IPS-20b (cell line): ENCODE results near the gene GRM7.

Experiments
- H3K27ac ChIP-seq: one replicate; pipeline ENCODE4 v1.5.1; 2013; ENCODE audit warnings: low read length
- H3K27me3 ChIP-seq: 2 replicates; pipeline ENCODE4 v1.6.1; 2013; ENCODE audit warnings: mild to moderate bottlenecking, low read length, inconsistent platforms; ENCODE audit not compliant: insufficient read depth
- H3K36me3 ChIP-seq: 2 replicates; pipeline ENCODE4 v1.6.1; 2013; ENCODE audit warnings: low read depth, mild to moderate bottlenecking, inconsistent platforms, low read length, moderate library complexity; ENCODE audit not compliant: insufficient read depth
- H3K4me1 ChIP-seq: 2 replicates; pipeline ENCODE4 v1.6.1; 2013; ENCODE audit warnings: mild to moderate bottlenecking, control low read depth, inconsistent platforms, low read length, moderate library complexity; ENCODE audit not compliant: insufficient read depth
- H3K4me3 ChIP-seq: 2 replicates; pipeline ENCODE4 v1.5.1; 2013; ENCODE audit warnings: mild to moderate bottlenecking, low read length, inconsistent platforms
- H3K9ac ChIP-seq: 2 replicates; pipeline ENCODE4 v1.6.1; 2013; ENCODE audit warnings: low read depth, mild to moderate bottlenecking, inconsistent platforms, low read length, moderate library complexity
- H3K9me3 ChIP-seq: 2 replicates; pipeline ENCODE4 v1.6.1; 2013; ENCODE audit warnings: mild to moderate bottlenecking, low read depth, low read length, inconsistent platforms; ENCODE audit not compliant: insufficient read depth

GRM7 gene

DNA sequence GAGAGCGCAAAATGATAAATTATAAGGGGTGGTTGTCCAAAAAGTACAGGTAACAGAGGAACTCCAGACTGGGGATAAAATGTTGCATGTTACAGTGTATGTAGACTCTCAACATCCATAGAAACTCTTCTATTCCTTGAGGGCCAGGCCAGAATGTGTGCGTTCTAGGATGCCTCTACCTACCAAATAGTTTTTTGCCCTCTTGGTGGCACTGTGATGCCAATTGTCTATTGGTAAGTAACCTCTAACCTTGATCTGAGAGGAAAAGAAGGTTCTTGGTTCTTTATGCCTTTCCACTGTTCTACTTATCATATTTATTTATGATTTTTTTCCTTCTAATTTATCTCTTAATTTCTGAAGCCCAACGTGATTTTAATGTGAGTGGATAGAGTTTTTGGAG, 424.6 kb downstream of the GRM7 start:
- no peak overlapping the region for H3K9ac ChIP-seq
- H3K4me1 ChIP-seq, result no peaks in the 10 kb centered on the region
- no peak overlapping the region for H3K4me3 ChIP-seq
- H3K36me3 ChIP-seq, result no peaks in the 10 kb centered on the region
- H3K27me3 ChIP-seq, result no peaks in the 10 kb centered on the region
- no peak overlapping the region for H3K27ac ChIP-seq
- H3K9me3 ChIP-seq, result no peaks in the 10 kb centered on the region

DNA sequence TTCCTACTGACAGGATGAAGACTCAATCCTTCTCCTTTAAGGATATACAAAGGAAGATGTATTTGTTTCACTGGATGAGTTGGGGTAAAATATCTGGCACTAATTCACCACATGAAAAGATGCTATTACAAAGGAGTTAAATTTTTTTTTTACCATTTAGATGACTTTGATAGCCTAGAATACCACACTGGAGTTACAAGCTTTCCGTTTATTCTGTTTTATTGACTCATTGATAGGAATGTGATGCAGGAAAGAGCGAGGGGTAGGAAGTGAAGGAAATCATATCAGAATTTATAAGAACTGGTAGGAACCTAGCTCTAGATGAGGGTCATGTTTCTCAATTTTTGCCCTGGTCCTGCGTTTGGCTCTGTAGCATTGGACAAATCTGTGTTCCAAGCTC, 427.2 kb downstream of the GRM7 start:
- Histone ChIP-seq H3K36me3 (no peaks in the 10 kb centered on the region), H3K9ac (no peak overlapping the region), H3K27me3 (no peaks in the 10 kb centered on the region), H3K4me1 (no peaks in the 10 kb centered on the region), H3K9me3 (no peaks in the 10 kb centered on the region), H3K4me3 (no peak overlapping the region), H3K27ac (no peak overlapping the region)

DNA sequence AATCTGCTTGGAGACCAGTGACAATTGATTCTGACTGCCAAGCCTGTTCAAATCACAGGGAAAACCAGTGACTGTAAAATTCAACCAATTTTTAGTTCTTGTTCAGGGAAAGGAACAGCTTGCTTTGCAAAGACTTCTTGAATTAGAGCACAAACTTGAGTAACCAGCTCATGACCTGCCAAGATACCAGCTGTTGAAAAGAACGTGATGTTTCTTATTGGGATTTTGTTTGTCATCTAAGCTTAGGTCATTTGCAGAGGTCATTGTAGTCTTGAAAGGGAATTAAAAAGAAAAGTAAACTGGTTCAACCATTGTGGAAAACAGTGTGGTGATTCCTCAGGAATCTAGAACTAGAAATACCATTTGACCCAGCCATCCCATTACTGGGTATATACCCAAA, 428.2 kb downstream of the GRM7 start:
- H3K36me3 ChIP-seq, result no peaks in the 10 kb centered on the region
- no peaks in the 10 kb centered on the region for H3K9me3 ChIP-seq
- no peak overlapping the region for H3K9ac ChIP-seq
- no peaks in the 10 kb centered on the region for H3K27me3 ChIP-seq
- no peaks in the 10 kb centered on the region for H3K4me1 ChIP-seq
- no peak overlapping the region for H3K27ac ChIP-seq
- H3K4me3 ChIP-seq, result no peak overlapping the region

DNA sequence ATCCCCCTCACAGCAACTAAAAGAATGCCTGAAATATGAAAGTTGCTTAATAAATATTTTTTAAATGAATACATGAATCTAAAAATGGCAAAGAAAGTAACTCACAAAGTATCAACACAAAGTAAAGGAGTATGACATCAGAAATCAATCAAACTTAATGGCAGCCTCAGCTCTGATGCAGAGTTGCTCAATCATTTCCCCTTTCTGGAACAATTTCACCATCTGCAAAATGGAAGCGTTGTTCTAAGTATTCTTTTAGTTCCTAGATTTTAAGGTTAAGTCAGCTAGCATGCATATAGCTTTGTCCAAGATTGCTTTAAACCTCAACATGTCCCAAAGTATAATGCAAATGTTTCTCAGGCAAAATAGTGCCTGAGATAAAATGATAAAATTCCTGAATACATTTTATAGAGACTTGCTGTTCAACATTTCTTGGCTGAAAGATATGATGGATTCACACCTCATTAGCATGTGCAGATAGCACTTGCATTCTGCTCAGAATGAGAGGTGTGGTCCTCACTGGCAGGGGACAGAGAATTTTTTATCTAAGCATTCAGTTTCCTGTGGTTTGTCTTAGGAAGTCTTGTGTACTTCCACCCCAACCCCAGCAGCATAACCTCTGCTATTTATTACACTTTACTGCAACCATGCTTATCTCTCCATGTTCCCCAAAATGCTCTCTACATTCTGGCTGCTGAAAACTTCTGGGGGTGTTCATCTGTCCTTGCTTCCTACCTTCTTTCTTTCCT, 429.3 kb downstream of the GRM7 start:
- Histone ChIP-seq H3K9ac (no peak overlapping the region), H3K4me3 (no peak overlapping the region), H3K27ac (no peak overlapping the region), H3K4me1 (no peaks in the 10 kb centered on the region), H3K36me3 (no peaks in the 10 kb centered on the region), H3K27me3 (no peaks in the 10 kb centered on the region), H3K9me3 (no peaks in the 10 kb centered on the region)

DNA sequence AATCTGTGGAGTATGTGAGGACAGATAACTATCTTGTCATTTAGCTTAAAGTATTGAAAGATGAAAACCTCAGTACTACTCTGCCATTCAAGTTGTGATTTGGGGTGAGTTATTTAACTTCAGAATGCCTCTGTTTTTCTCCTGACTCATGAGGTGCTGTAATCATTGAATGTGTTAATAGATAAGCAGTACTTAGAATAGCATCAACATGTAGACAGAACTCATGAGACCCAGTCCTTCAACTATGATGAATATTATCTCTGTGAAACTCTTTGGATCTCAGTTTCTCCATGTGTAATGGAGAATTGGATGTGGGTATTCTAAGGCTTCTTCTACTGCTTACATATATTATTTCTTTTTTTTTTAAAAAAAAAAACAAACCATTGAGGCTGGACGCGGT, 431.4 kb downstream of the GRM7 start:
- no peak overlapping the region for H3K4me3 ChIP-seq
- H3K9me3 ChIP-seq, result no peaks in the 10 kb centered on the region
- no peak overlapping the region for H3K9ac ChIP-seq
- no peaks in the 10 kb centered on the region for H3K27me3 ChIP-seq
- no peaks in the 10 kb centered on the region for H3K4me1 ChIP-seq
- H3K36me3 ChIP-seq, result no peaks in the 10 kb centered on the region
- no peak overlapping the region for H3K27ac ChIP-seq

DNA sequence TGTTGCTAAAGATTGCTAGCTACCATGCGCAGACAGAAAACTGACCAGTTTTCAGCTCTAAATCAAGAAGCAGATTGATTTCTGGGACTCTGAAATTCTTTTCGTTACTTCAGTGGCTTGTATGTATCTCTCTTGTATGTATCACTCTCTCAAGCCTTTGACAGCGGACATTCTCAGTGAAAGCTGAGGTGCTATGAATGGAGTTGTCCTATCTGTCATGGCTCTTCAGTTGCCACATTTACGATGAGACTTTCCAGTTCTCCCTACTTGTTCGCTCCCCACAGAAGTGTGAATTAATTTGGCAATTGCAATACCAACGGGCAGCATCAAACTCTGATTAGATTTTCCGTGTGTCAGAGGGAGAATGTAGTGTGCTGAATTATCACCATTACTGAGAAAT, 432.4 kb downstream of the GRM7 start:
- H3K4me3 ChIP-seq, result no peak overlapping the region
- H3K27ac ChIP-seq, result no peak overlapping the region
- no peaks in the 10 kb centered on the region for H3K9me3 ChIP-seq

DNA sequence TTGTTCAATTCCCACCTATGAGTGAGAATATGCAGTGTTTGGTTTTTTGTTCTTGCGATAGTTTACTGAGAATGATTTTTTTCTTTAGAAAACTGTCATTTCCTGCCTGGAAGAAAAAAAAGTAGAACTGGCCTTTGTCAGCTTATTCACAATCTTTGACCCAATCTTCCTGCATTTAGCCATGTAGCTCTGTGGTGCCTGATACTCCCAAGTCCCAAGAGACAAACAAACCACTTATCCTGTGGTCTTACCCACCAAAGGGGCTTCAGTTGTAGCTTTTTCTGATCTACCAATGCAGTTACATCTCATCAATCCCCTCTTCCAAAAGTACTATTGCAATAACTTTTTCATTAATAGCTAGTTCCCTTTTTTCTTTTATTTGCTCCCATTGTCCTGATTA, 444.6 kb downstream of the GRM7 start:
- no peak overlapping the region for H3K27ac ChIP-seq
- H3K9me3 ChIP-seq, result no peaks in the 10 kb centered on the region
- peaks cover 3% of the 10 kb centered on the region; the same call in 1 of the 2 replicates for H3K4me1 ChIP-seq
- no peaks in the 10 kb centered on the region for H3K36me3 ChIP-seq
- H3K4me3 ChIP-seq, result no peak overlapping the region
- no peak overlapping the region for H3K9ac ChIP-seq
- no peaks in the 10 kb centered on the region for H3K27me3 ChIP-seq

More for the DNA sequence above, 432.4 kb downstream of the GRM7 start:
- no peaks in the 10 kb centered on the region for H3K4me1 ChIP-seq
- H3K9ac ChIP-seq, result no peak overlapping the region
- no peaks in the 10 kb centered on the region for H3K27me3 ChIP-seq
- H3K36me3 ChIP-seq, result no peaks in the 10 kb centered on the region

DNA sequence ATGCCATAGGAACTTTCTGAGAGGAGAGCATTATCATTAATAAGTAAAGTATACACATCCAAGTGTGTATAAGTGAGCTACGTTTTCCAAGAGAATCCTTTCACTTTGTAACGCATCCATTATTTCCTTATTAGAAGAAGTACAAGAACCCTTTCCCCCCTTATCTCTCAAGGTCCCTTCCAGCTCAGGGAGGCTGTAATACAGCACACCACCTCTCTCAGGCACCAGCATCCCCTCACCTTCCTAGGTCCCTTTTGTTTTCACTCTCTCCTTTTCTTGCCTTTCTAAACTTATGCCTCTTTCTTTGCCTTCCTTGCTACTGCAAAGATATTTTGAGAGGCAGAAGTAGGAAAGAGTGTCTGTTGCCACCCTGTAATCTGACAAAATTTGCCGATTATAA, 446.0 kb downstream of the GRM7 start:
- H3K9ac ChIP-seq, result no peak overlapping the region
- H3K4me3 ChIP-seq, result no peak overlapping the region
- H3K36me3 ChIP-seq, result no peaks in the 10 kb centered on the region
- H3K27ac ChIP-seq, result no peak overlapping the region
- peaks cover 3% of the 10 kb centered on the region; the same call in 1 of the 2 replicates for H3K4me1 ChIP-seq
- no peaks in the 10 kb centered on the region for H3K9me3 ChIP-seq
- no peaks in the 10 kb centered on the region for H3K27me3 ChIP-seq

DNA sequence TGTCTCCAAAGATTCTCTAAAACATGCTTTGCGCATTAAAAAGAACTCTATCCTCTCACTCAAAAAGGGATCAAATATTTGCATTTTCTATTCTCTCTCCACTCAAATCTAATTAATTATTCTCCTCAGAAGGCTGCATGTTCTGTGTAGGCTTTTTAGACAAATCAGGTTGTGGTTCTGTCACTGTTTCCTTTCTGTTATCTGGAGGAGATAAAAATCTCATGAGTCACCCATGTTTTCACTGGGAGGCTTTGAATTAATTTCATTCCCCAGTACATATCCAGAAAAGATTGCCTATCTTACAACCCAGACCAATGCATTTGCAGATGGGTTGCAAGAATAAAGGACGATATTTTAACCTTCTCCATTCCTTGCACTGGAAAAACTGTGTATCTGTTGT, 446.5 kb downstream of the GRM7 start:
- Histone ChIP-seq H3K4me3 (no peak overlapping the region), H3K27me3 (no peaks in the 10 kb centered on the region), H3K4me1 (peaks cover 3% of the 10 kb centered on the region; the same call in 1 of the 2 replicates), H3K9me3 (no peaks in the 10 kb centered on the region), H3K9ac (no peak overlapping the region), H3K27ac (no peak overlapping the region), H3K36me3 (no peaks in the 10 kb centered on the region)

DNA sequence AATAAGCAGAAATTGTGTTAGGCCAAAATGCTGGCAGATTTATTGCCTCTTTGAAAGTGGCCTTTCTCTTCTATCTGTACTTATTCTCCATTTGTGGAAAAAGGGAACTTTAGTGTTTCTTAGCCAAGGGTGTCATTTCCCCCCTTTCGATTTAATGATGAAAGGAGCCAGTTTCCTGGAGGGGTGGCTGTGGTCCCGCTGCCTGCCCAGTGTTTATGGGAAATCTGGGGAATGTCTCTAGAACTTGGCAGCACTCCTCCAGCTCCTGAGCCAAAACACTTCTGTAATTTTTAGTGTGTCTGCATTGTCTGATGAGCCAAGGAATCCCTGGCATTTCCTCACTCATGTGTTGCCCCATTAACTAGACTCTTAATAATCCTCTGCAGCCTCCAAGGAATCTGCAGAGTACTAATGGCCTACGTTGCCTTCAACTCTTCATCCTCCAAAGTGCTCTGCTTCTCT, 448.8 kb downstream of the GRM7 start:
- H3K4me3 ChIP-seq, result no peak overlapping the region
- no peaks in the 10 kb centered on the region for H3K9me3 ChIP-seq

DNA sequence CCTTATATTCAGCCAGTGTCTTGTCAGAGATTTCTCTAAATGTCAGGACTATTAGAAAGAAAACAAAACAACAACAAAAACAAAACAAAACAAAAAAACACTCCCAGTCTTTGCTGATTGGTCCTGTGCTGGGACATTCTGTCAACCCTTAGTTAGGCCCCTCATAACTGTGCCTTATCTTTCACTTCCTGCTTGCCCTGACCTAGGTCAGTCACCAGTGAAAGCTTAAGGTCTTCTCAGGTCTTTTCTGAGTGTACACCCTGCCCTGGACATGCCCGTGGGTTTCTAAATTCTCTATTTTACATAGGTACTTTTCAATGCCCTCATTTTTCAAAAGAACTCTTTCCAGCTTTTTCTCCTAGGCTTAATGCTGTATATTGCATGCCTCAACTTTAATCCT, 454.1 kb downstream of the GRM7 start:
- Histone ChIP-seq H3K27ac (no peak overlapping the region), H3K4me3 (no peak overlapping the region), H3K27me3 (no peaks in the 10 kb centered on the region), H3K36me3 (no peaks in the 10 kb centered on the region), H3K4me1 (no peaks in the 10 kb centered on the region), H3K9ac (no peak overlapping the region), H3K9me3 (no peaks in the 10 kb centered on the region)

More for the DNA sequence above, 448.8 kb downstream of the GRM7 start:
- Histone ChIP-seq H3K4me1 (peaks cover 3% of the 10 kb centered on the region; the same call in 1 of the 2 replicates), H3K27me3 (no peaks in the 10 kb centered on the region), H3K9ac (no peak overlapping the region), H3K27ac (no peak overlapping the region), H3K36me3 (no peaks in the 10 kb centered on the region)

DNA sequence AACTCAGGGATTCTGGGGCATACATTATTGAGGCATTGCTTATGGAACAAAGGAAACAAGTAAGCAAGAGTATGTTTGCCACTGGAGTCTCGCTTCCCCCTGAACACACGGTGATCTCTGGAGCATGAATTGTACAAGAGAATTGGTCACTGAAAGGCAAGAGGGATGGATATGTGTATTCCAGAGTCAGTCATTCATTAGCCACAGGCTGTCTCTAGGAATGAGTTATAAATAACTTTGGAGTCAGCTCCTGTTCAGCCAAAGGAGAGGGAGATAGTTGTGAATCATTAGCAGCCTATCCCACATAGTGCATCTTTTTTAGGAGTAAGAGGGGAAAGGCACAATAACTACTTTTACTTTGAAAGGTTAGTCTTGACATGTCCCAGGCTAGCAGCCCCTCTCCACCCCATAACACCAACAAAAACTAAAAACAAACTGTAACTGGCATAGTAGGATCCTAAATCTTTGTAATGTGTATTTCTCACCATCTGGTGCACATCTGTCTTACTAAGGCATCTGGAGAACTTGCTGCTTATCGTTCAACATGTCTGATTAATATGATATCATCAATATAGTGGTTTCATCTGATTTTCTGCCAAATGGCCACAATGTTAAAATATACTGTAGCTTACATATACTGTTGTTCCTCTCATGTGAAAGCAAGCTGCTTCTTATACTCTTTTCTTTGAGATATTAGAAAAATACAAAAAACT, 462.2 kb downstream of the GRM7 start:
- Histone ChIP-seq H3K27me3 (no peaks in the 10 kb centered on the region), H3K4me3 (no peak overlapping the region), H3K27ac (no peak overlapping the region), H3K4me1 (no peaks in the 10 kb centered on the region), H3K36me3 (no peaks in the 10 kb centered on the region), H3K9ac (no peak overlapping the region), H3K9me3 (no peaks in the 10 kb centered on the region)
